Colonic mucosa (tissue), 4 donors: ENCODE measurements around the gene EPHB1. TPM values are rescaled to one million over a fixed set of nuclear protein-coding genes. Genes with fewer than 3 reads are reported as not detected.

Experiments
- DNase-seq: peaks from one replicate; pipeline ENCODE4 v3.0.0-alpha.2; 2020
- H3K27ac ChIP-seq: fragments of 200-600 bp; one replicate; pipeline ENCODE4 v1.8.0; 2021
- H3K27me3 ChIP-seq: fragments of 200-600 bp; one replicate; pipeline ENCODE4 v1.8.0; 2021
- H3K36me3 ChIP-seq: fragments of 200-600 bp; one replicate; pipeline ENCODE4 v1.8.0; 2021
- H3K4me1 ChIP-seq: fragments of 200-600 bp; one replicate; pipeline ENCODE4 v1.8.0; 2021; ENCODE audit warnings: mild to moderate bottlenecking
- H3K4me3 ChIP-seq: fragments of 200-600 bp; one replicate; pipeline ENCODE4 v1.8.0; 2021
- H3K9ac ChIP-seq, 2 donors: one replicate each; pipeline ENCODE4 v1.7.0; 2013; ENCODE audit warnings: control low read depth in 2 of 2, low read depth in 2 of 2, low read length in 2 of 2
- H3K9me3 ChIP-seq: fragments of 200-600 bp; one replicate; pipeline ENCODE4 v1.8.0; 2021
- CTCF ChIP-seq: fragments of 200-600 bp; IDR thresholded peaks from one replicate; pipeline ENCODE4 v1.8.0; 2022; ENCODE audit warnings: antibody characterized with exemption, mild to moderate bottlenecking
- intact Hi-C: fragments of 100-400 bp; cut with DNase I; formaldehyde crosslinking; loops from one replicate; pipeline ENCODE4 v1.14.1; 2022
- total RNA-seq, 2 donors: library from RNA; stranded (reverse); fragmentation: NEBNext Ultra II Directional in 1 of 2; extraction: Animal tissue kit (Norgen Biotek cat#: 25700) in 1 of 2; gene quantifications; one replicate each; pipeline ENCODE4 v1.2.1, GENCODE V29; 2021
- donor health status: healthy.
- donor health status: DM: no; HTN: no; CAD: no.
- donor health status: DM: no; HTN: no; CAD: no.

Gene EPHB1
- total RNA-seq, 2 donors from 2014 or later, result 0.40 to 0.74 TPM

DNA sequence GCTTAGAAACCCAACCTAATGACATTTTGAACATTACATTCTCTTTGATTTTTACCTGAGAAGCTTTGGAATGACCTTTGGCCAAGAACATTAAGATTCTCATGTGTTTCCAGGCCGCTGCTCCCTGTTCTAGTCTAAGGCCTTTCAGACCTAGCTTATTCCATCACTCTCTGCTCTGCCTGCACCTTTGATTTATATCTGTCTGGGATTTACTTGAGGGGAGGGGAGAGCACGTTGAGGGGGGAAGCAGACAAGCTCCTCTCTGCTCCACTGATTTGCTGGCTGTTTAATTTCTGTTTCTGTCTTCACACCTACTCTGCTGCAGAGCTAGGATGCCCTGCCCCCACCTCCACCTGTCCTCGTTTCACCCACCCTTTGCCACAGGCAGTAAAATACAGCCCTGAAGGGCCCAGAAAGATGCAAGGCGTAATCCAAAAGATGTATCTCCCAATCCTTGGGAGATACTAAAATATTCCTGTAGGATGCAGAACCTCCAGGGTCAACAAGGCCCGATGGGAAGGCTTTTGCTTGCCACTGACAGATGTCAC is 429.8 kb downstream of the EPHB1 start:
- H3K9me3 ChIP-seq, result no peaks in the 10 kb centered on the region
- H3K4me3 ChIP-seq, result no peak overlapping the region
- intact Hi-C loops, result no loop called here

DNA sequence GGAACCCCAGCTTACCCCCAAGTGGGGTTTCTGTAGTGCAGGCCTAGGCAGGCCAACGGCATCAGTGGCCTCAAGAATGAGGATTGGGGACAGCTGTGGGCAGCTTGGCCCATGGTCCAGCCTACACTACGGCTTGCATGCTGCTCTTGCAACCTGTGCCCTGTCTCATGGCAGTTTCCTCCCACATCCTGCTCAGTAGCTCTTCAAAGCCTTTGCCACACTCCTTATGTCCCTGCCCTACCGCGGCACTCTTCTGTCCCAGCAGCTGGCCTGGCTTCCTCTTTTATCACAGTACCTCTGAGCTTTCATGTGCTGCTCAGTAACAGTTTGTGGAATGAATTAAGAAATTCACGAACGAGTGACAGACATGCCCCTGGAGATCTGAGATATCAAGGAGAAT is 431.0 kb downstream of the EPHB1 start:
- no peak overlapping the region for H3K27ac ChIP-seq

More for the DNA sequence above, 429.8 kb downstream of the EPHB1 start:
- H3K27me3 ChIP-seq, result no peaks in the 10 kb centered on the region
- TF ChIP-seq CTCF, result no peak
- H3K4me1 ChIP-seq, result no peaks in the 10 kb centered on the region
- no peak for DNase-seq
- no peak overlapping the region for H3K9ac ChIP-seq
- no peak overlapping the region for H3K27ac ChIP-seq
- H3K36me3 ChIP-seq, result no peaks in the 10 kb centered on the region

DNA sequence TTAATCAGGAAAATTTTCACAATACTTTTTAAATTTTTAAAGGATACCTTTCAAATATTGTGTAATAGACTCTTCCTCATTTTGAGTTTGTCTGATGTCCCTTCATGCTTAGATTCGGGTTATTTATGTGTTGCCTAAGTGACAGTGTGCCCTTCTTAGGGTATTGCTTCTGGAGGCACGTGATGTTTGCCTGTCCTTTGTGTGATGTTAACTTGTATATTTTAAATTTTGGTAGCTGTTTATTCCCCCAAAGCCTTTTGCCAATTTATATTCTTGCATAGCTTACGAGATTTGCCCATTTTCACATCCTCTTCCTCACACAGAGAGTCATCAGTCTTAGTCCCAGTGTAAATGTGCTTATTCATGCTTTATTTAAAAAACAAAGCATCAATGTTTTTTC is 433.1 kb downstream of the EPHB1 start:
- H3K27ac ChIP-seq, result no peak overlapping the region
- no peaks in the 10 kb centered on the region for H3K4me1 ChIP-seq
- no peak for DNase-seq
- no peak for TF ChIP-seq CTCF
- no peaks in the 10 kb centered on the region for H3K9me3 ChIP-seq
- intact Hi-C loops, result no loop called here
- H3K27me3 ChIP-seq, result no peaks in the 10 kb centered on the region
- H3K4me3 ChIP-seq, result no peak overlapping the region
- no peaks in the 10 kb centered on the region for H3K36me3 ChIP-seq
- H3K9ac ChIP-seq, result no peak overlapping the region

More for the DNA sequence above, 431.0 kb downstream of the EPHB1 start:
- Histone ChIP-seq H3K9me3 (no peaks in the 10 kb centered on the region), H3K27me3 (no peaks in the 10 kb centered on the region), H3K9ac (no peak overlapping the region), H3K4me3 (no peak overlapping the region), H3K36me3 (no peaks in the 10 kb centered on the region), H3K4me1 (no peaks in the 10 kb centered on the region)
- intact Hi-C loops, result no loop called here
- DNase-seq, result no peak
- TF ChIP-seq CTCF, result no peak

GRCh38 chr3:135229018-135229495 is 434.0 kb downstream of the EPHB1 start:
- Histone ChIP-seq H3K27ac (no peak overlapping the region), H3K4me3 (no peak overlapping the region), H3K36me3 (no peaks in the 10 kb centered on the region), H3K9ac (no peak overlapping the region), H3K4me1 (no peaks in the 10 kb centered on the region), H3K27me3 (no peaks in the 10 kb centered on the region), H3K9me3 (no peaks in the 10 kb centered on the region)
- intact Hi-C loops, result no loop called here
- no peak for DNase-seq
- TF ChIP-seq CTCF, result no peak

GRCh38 chr3:135231737-135232136 is 436.7 kb downstream of the EPHB1 start:
- Histone ChIP-seq H3K4me3 (no peak overlapping the region), H3K4me1 (no peaks in the 10 kb centered on the region), H3K9me3 (no peaks in the 10 kb centered on the region), H3K36me3 (no peaks in the 10 kb centered on the region), H3K9ac (no peak overlapping the region), H3K27me3 (no peaks in the 10 kb centered on the region), H3K27ac (no peak overlapping the region)
- no peak for DNase-seq
- TF ChIP-seq CTCF, result no peak
- intact Hi-C loops, result no loop called here
